Suprapubic skin (tissue), 4 donors: ENCODE results near the gene KRTAP5-7. TPM values are rescaled to one million over a fixed set of nuclear protein-coding genes. Genes with fewer than 3 reads are reported as not detected.

Experiments
- DNase-seq, 2 donors: peaks; one replicate each; pipeline ENCODE4 v3.0.0-alpha.2; 2019; ENCODE audit warnings: low spot score in 2 of 2
- H3K27ac ChIP-seq: fragments of 200-600 bp; sonication (generic); one replicate; pipeline ENCODE4 v1.5.1; 2019
- H3K27me3 ChIP-seq: fragments of 200-600 bp; sonication (generic); one replicate; pipeline ENCODE4 v1.5.1; 2019
- H3K36me3 ChIP-seq: fragments of 200-600 bp; sonication (generic); one replicate; pipeline ENCODE4 v1.5.1; 2019
- H3K4me1 ChIP-seq: fragments of 200-600 bp; sonication (generic); one replicate; pipeline ENCODE4 v1.5.1; 2019
- H3K4me3 ChIP-seq: fragments of 200-600 bp; sonication (generic); one replicate; pipeline ENCODE4 v1.5.1; 2019; ENCODE audit warnings: mild to moderate bottlenecking
- H3K9me3 ChIP-seq: fragments of 200-600 bp; sonication (generic); one replicate; pipeline ENCODE4 v1.5.1; 2019
- CTCF ChIP-seq, 2 donors: fragments of 200-600 bp in 1 of 2; fragments of 450-650 bp in 1 of 2; sonication (generic) in 1 of 2; IDR thresholded peaks; one replicate each; pipeline ENCODE4 v1.5.1; 2016 to 2019; ENCODE audit warnings: antibody characterized with exemption in 2 of 2, mild to moderate bottlenecking in 1 of 2, moderate library complexity in 1 of 2
- EP300 ChIP-seq: sonication (generic); formaldehyde crosslinking; IDR thresholded peaks from one replicate; pipeline ENCODE4 v1.6.1; 2017; ENCODE audit warnings: antibody characterized with exemption
- POLR2A ChIP-seq, 2 donors: fragments of 450-650 bp; IDR thresholded peaks; one replicate each; pipeline ENCODE4 v1.6.1; 2017; ENCODE audit warnings: antibody characterized with exemption in 2 of 2, mild to moderate bottlenecking in 2 of 2, moderate library complexity in 2 of 2
- POLR2AphosphoS5 ChIP-seq, 3 donors: sonication (generic); formaldehyde crosslinking; IDR thresholded peaks; one replicate each; pipeline ENCODE4 v1.6.1; 2017; ENCODE audit warnings: antibody characterized with exemption in 3 of 3
- WGBS: methylation state at CpG from one replicate; pipeline ENCODE4 v1.1.5; 2018; 5-methylcytosine and 5-hydroxymethylcytosine counted together
- total RNA-seq, 4 donors: library from RNA; depleted of rRNA; stranded (reverse); fragments of >200 nt; gene quantifications; one replicate each; pipeline ENCODE4 v1.1.0, GENCODE V29; 2016

Gene KRTAP5-7
- total RNA-seq, 4 donors from 2014 or later, result 0.42 to 3.0 (median 1.0) TPM; not detected in 1

- TF ChIP-seq CTCF (IDR thresholded peaks at IDR 0.05), result no peak
- TF ChIP-seq POLR2A (IDR thresholded peaks at IDR 0.05), result no peak
- TF ChIP-seq EP300, result no peak
- no peak for TF ChIP-seq POLR2AphosphoS5 (IDR thresholded peaks at IDR 0.05)
- DNase-seq, result no peak
- Histone ChIP-seq H3K4me3 (no peak overlapping the region), H3K4me1 (peaks cover 11% of the 10 kb centered on the region), H3K27ac (no peak overlapping the region), H3K9me3 (no peaks in the 10 kb centered on the region), H3K36me3 (peaks cover 82% of the 10 kb centered on the region), H3K27me3 (no peaks in the 10 kb centered on the region)
- 97% methylated on average over 1 of the region's 1 CpG for WGBS
Measured at GRCh38 chr11:71486320-71486719, 40.7 kb upstream of the KRTAP5-7 start.

- peaks cover 75% of the 10 kb centered on the region for H3K36me3 ChIP-seq
- 84% methylated on average over 6 of the region's 6 CpGs for WGBS
- peak in 1 of 2 donors; percentile 21 for DNase-seq
Measured at GRCh38 chr11:71488681-71489270, 38.3 kb upstream of the KRTAP5-7 start.

GRCh38 chr11:71489311-71490043 lies 37.6 kb upstream of the KRTAP5-7 start:
- 79% methylated on average over 15 of the region's 15 CpGs for WGBS
- TF ChIP-seq POLR2A (IDR thresholded peaks at IDR 0.05) (no peak), CTCF (IDR thresholded peaks at IDR 0.05) (no peak), POLR2AphosphoS5 (IDR thresholded peaks at IDR 0.05) (no peak), EP300 (no peak)
- no peaks in the 10 kb centered on the region for H3K9me3 ChIP-seq
- no peak overlapping the region for H3K4me3 ChIP-seq
- H3K36me3 ChIP-seq, result peaks cover 74% of the 10 kb centered on the region
- H3K27ac ChIP-seq, result no peak overlapping the region
- no peaks in the 10 kb centered on the region for H3K27me3 ChIP-seq
- peaks cover 9% of the 10 kb centered on the region for H3K4me1 ChIP-seq
- DNase-seq, result peak in 1 of 2 donors; percentile 65

More at GRCh38 chr11:71488681-71489270, 38.3 kb upstream of the KRTAP5-7 start:
- H3K27me3 ChIP-seq, result no peaks in the 10 kb centered on the region
- TF ChIP-seq POLR2AphosphoS5 (IDR thresholded peaks at IDR 0.05) (no peak), POLR2A (IDR thresholded peaks at IDR 0.05) (no peak), EP300 (no peak), CTCF (IDR thresholded peaks at IDR 0.05) (no peak)
- no peak overlapping the region for H3K4me3 ChIP-seq
- no peaks in the 10 kb centered on the region for H3K9me3 ChIP-seq
- H3K4me1 ChIP-seq, result peaks cover 9% of the 10 kb centered on the region
- no peak overlapping the region for H3K27ac ChIP-seq

- H3K9me3 ChIP-seq, result no peaks in the 10 kb centered on the region
- no peak overlapping the region for H3K4me3 ChIP-seq
- H3K27me3 ChIP-seq, result no peaks in the 10 kb centered on the region
- TF ChIP-seq POLR2A (IDR thresholded peaks at IDR 0.05) (no peak), CTCF (IDR thresholded peaks at IDR 0.05) (no peak), POLR2AphosphoS5 (IDR thresholded peaks at IDR 0.05) (no peak), EP300 (no peak)
- peaks cover 74% of the 10 kb centered on the region for H3K36me3 ChIP-seq
- H3K27ac ChIP-seq, result no peak overlapping the region
- peaks cover 9% of the 10 kb centered on the region for H3K4me1 ChIP-seq
- WGBS, result 92% methylated on average over 21 of the region's 23 CpGs
- peak in 1 of 2 donors; percentile 64 for DNase-seq
Measured at GRCh38 chr11:71490044-71490730, 36.9 kb upstream of the KRTAP5-7 start.
